Kasumi-1 (cell line): ENCODE measurements around the gene FIG4.
"Not testable (repeated sequence)": the region's sequence is repeated elsewhere in the genome, so short reads cannot be mapped to it uniquely, and the experiment has no call there.

ENCODE experiments used
- DNase-seq, 2 experiments: peaks; one replicate each; lab custom pipeline; 2025; lab: John Stamatoyannopoulos, UW

The FIG4 gene

GRCh38 chr6:109853426-109853825 is 162.3 kb downstream of the FIG4 start:
- no peak for DNase-seq

GRCh38 chr6:109853951-109854350 is 162.9 kb downstream of the FIG4 start:
- DNase-seq, result no peak

GRCh38 chr6:109854541-109855308 is 163.6 kb downstream of the FIG4 start:
- no peak for DNase-seq

- DNase-seq, result not testable (repeated sequence)
Observed at GRCh38 chr6:109855476-109856040, 164.5 kb downstream of the FIG4 start.

GRCh38 chr6:109861946-109862345 is 170.8 kb downstream of the FIG4 start:
- DNase-seq, result no peak

- DNase-seq, result no peak
Observed at GRCh38 chr6:109864050-109864449, 173.0 kb downstream of the FIG4 start.

GRCh38 chr6:109865968-109866367 is 174.9 kb downstream of the FIG4 start:
- no peak for DNase-seq

GRCh38 chr6:109867009-109867969 is 176.2 kb downstream of the FIG4 start:
- no peak for DNase-seq

- no peak for DNase-seq
Observed at GRCh38 chr6:109867970-109868358, 176.9 kb downstream of the FIG4 start.

GRCh38 chr6:109869398-109870088 is 178.4 kb downstream of the FIG4 start:
- not testable (repeated sequence) for DNase-seq

GRCh38 chr6:109870089-109870410 is 179.0 kb downstream of the FIG4 start:
- DNase-seq, result no peak

DNA sequence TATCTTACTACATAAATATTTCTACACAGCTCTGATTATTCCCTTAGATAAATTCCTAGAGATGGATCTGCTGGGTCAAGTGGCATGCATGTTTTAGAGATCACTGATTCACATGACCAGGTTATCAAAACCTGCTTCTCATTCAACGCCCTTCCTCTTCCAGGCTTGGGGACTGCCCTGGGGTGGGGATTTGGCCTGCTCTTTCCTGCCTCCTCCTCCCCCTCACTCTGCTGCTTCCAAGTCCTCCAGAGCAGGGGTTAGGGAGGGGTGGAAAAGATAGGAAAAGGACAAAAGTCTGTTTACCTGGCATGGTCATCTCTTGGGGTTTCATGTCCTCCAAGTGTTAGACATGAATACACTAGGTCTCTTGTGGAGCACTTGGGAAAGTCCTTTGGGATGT is 181.5 kb downstream of the FIG4 start:
- DNase-seq, result no peak

- peak; percentile 46 to 60 for DNase-seq
Observed at GRCh38 chr6:109872968-109873545, 182.0 kb downstream of the FIG4 start.

DNA sequence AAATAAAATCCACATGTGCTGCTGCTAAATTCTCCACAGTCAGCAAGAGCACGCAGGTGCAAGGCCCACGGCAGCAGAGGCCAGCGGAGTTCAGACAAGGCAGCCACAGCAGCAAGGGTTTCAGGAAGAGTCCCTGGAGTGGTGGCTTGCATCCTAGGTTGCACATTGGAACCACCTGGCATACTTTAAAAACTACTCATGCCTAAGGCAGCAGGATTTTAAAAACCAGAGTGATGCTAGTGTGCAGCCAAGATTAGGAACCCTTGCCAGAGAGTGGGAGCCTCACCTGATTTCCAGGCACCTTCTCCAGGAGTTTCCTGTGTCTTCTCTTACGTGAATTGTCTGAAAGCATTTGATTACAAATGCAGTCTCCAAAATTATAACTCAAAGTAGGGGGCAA is 183.0 kb downstream of the FIG4 start:
- DNase-seq, result no peak

DNA sequence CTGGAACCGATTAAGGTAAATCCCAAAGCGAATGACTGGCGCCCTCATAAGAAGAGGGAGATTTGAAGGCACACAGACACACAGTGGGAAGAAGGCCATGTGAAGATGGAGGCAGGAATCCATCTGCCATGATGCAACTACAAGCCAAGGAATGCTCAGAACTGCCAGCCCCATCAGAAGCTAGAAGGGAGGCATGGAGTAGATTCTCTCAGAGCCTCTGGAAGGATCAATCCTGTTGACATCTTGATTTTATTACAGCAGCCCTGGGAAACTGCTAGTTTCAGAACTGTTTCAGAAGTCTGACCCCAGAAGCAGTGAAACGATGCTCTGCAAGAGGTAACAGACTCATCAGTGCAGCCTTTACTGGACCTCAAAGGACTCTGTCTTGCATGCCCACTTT is 183.5 kb downstream of the FIG4 start:
- DNase-seq, result no peak
